WTC11 (cell line): ENCODE measurements around the gene ECT2L. TPM values are rescaled to one million over a fixed set of nuclear protein-coding genes. Genes with fewer than 3 reads are reported as not detected.

ENCODE experiments used
- ATAC-seq: fragments of 200-7000 bp; cut with Tn5 transposase; 2 replicates; pipeline ENCODE4 v1.10.0; 2021; ENCODE audit warnings: mild to moderate bottlenecking, moderate library complexity
- CTCF ChIA-PET: fragments of 300-600 bp; sonication (Branson Sonifier 250); formaldehyde crosslinking; loops from one replicate; lab custom pipeline; 2021; ENCODE audit warnings: antibody characterized with exemption; lab: Charles Lee
- POLR2A ChIA-PET: fragments of 350-600 bp; sonication (Branson Sonifier 250); formaldehyde crosslinking; loops from one replicate; lab custom pipeline; 2021; ENCODE audit warnings: antibody characterized with exemption; lab: Charles Lee
- DNase-seq: peaks from one replicate; pipeline ENCODE4 v3.0.0; 2021; ENCODE audit warnings: low spot score
- H3K27ac Mint-ChIP-seq: 2 replicates; pipeline ENCODE4 v1.8.0; 2021; ENCODE audit warnings: mixed read lengths
- H3K27me3 Mint-ChIP-seq: 2 replicates; pipeline ENCODE4 v1.8.0; 2021; ENCODE audit warnings: low read depth, mild to moderate bottlenecking, moderate library complexity, mixed read lengths
- H3K36me3 Mint-ChIP-seq: 2 replicates; pipeline ENCODE4 v1.8.0; 2021; ENCODE audit warnings: mixed read lengths
- H3K4me1 Mint-ChIP-seq: 2 replicates; pipeline ENCODE4 v1.8.0; 2022; ENCODE audit warnings: mixed read lengths
- H3K4me3 Mint-ChIP-seq: 2 replicates; pipeline ENCODE4 v1.8.0; 2021; ENCODE audit warnings: mild to moderate bottlenecking, moderate library complexity, mixed read lengths
- H3K9me3 Mint-ChIP-seq: 2 replicates; pipeline ENCODE4 v1.8.0; 2021; ENCODE audit warnings: mixed read lengths
- CBFB ChIP-seq: sonication (generic); formaldehyde crosslinking; IDR thresholded peaks from 2 replicates; pipeline ENCODE4 v1.8.1; 2022; ENCODE audit warnings: mild to moderate bottlenecking, low read depth, missing genetic modification reagents
- CREB1 ChIP-seq: sonication (generic); formaldehyde crosslinking; IDR thresholded peaks from 2 replicates; pipeline ENCODE4 v1.8.0; 2023; ENCODE audit warnings: mild to moderate bottlenecking, missing genetic modification reagents
- EMX1 ChIP-seq: fragments of 250-450 bp; sonication (Bioruptor Pico); IDR thresholded peaks from 2 replicates; pipeline ENCODE4 v1.8.0; 2021; ENCODE audit warnings: mild to moderate bottlenecking
- GABPB1 ChIP-seq: sonication (generic); formaldehyde crosslinking; IDR thresholded peaks from 2 replicates; pipeline ENCODE4 v1.8.1; 2023; ENCODE audit warnings: mild to moderate bottlenecking, missing genetic modification reagents
- GRHL2 ChIP-seq: fragments of 250-450 bp; sonication (Bioruptor Pico); IDR thresholded peaks from 2 replicates; pipeline ENCODE4 v1.8.0; 2022; ENCODE audit warnings: mild to moderate bottlenecking, moderate library complexity; ENCODE audit not compliant: insufficient replicate concordance, severe bottlenecking
- IRF2 ChIP-seq: sonication (generic); formaldehyde crosslinking; IDR thresholded peaks from 2 replicates; pipeline ENCODE4 v1.8.0; 2022; ENCODE audit warnings: low read depth, missing genetic modification reagents, borderline replicate concordance
- MXD4 ChIP-seq: fragments of 250-450 bp; sonication (Bioruptor Pico); IDR thresholded peaks from 2 replicates; pipeline ENCODE4 v1.8.0; 2021; ENCODE audit warnings: mild to moderate bottlenecking, moderate library complexity, borderline replicate concordance
- NFYB ChIP-seq: sonication (generic); formaldehyde crosslinking; conservative IDR thresholded peaks from 2 replicates; pipeline ENCODE4 v1.8.0; 2022; ENCODE audit warnings: low read depth, missing genetic modification reagents
- NR1H2 ChIP-seq: sonication (generic); formaldehyde crosslinking; IDR thresholded peaks from 2 replicates; pipeline ENCODE4 v1.9.0; 2021; ENCODE audit warnings: mild to moderate bottlenecking, moderate library complexity, missing genetic modification reagents
- RELA ChIP-seq: sonication (generic); formaldehyde crosslinking; IDR thresholded peaks from 2 replicates; pipeline ENCODE4 v1.8.1; 2022; ENCODE audit warnings: missing genetic modification reagents, mild to moderate bottlenecking, borderline replicate concordance
- TCF7 ChIP-seq: sonication (generic); formaldehyde crosslinking; IDR thresholded peaks from 2 replicates; pipeline ENCODE4 v1.8.0; 2022; ENCODE audit warnings: mild to moderate bottlenecking, low read depth, missing genetic modification reagents, moderate library complexity
- TP53 ChIP-seq: sonication (generic); formaldehyde crosslinking; IDR thresholded peaks from 2 replicates; pipeline ENCODE4 v1.8.1; 2023; ENCODE audit warnings: mild to moderate bottlenecking, missing genetic modification reagents
- ZNF263 ChIP-seq: sonication (generic); formaldehyde crosslinking; IDR thresholded peaks from 2 replicates; pipeline ENCODE4 v1.8.1; 2022; ENCODE audit warnings: low read depth, mild to moderate bottlenecking, moderate library complexity, missing genetic modification reagents
- ZNF423 ChIP-seq: fragments of 250-450 bp; sonication (Bioruptor Pico); IDR thresholded peaks from 2 replicates; pipeline ENCODE4 v2.1.2; 2022; ENCODE audit warnings: mild to moderate bottlenecking, moderate library complexity
- total RNA-seq: library from RNA; stranded (reverse); gene quantifications from 3 replicates; pipeline ENCODE4 v1.2.3, GENCODE V29; 2021
- TF ChIP-seq, protein P1 (sequence below): sonication (generic); formaldehyde crosslinking; IDR thresholded peaks from 2 replicates; pipeline ENCODE4 v1.8.1; 2023; ENCODE audit warnings: mild to moderate bottlenecking, missing genetic modification reagents
- TF ChIP-seq, protein P2 (sequence below): fragments of 250-450 bp; sonication (Bioruptor Pico); IDR thresholded peaks from 2 replicates; pipeline ENCODE4 v1.9.0; 2021; ENCODE audit warnings: moderate library complexity, mild to moderate bottlenecking, inconsistent platforms, borderline replicate concordance
- TF ChIP-seq, protein P3 (sequence below): sonication (generic); formaldehyde crosslinking; IDR thresholded peaks from 2 replicates; pipeline ENCODE4 v1.8.1; 2022; ENCODE audit warnings: low read depth, missing genetic modification reagents, borderline replicate concordance
- TF ChIP-seq, protein P4 (sequence below): sonication (generic); formaldehyde crosslinking; conservative IDR thresholded peaks from 2 replicates; pipeline ENCODE4 v1.8.1; 2022; ENCODE audit warnings: mild to moderate bottlenecking, missing genetic modification reagents
- TF ChIP-seq, protein P5 (sequence below): sonication (generic); formaldehyde crosslinking; IDR thresholded peaks from 2 replicates; pipeline ENCODE4 v1.8.1; 2022; ENCODE audit warnings: mild to moderate bottlenecking, moderate library complexity, missing genetic modification reagents
- TF ChIP-seq, protein P6 (sequence below): sonication (generic); formaldehyde crosslinking; IDR thresholded peaks from 2 replicates; pipeline ENCODE4 v1.8.1; 2023; ENCODE audit warnings: mild to moderate bottlenecking, moderate library complexity, missing genetic modification reagents
- TF ChIP-seq, protein P7 (sequence below): sonication (generic); formaldehyde crosslinking; IDR thresholded peaks from 2 replicates; pipeline ENCODE4 v1.8.0; 2022; ENCODE audit warnings: mild to moderate bottlenecking, missing genetic modification reagents
- TF ChIP-seq, protein P8 (sequence below): sonication (generic); formaldehyde crosslinking; IDR thresholded peaks from 2 replicates; pipeline ENCODE4 v1.8.1; 2023; ENCODE audit warnings: mild to moderate bottlenecking, missing genetic modification reagents, moderate library complexity

ECT2L gene
- total RNA-seq, 1 experiment from 2014 or later, result not detected

DNA sequence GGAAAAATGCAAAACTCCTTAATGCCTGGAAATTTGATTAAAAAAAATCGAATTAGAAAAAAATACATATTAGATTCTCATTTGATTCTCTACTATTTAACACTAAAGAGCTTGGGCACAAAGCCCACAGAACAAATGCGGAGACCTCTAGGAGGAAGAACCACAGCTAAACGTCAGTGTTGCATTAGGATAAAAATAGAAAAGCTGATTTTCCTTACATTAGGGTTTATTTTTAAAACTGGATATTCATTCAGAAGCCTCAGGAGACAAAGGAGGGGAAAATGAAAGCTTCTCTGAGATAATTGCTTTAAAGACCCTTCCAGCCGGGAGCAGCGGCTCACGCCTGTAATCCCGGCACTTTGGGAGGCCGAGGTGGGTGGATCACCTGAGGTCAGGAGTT is 77.3 kb downstream of the ECT2L start:
- DNase-seq, result no peak
- H3K4me1 Mint-ChIP-seq, result peaks cover 25% of the 10 kb centered on the region
- H3K4me3 Mint-ChIP-seq, result no peak overlapping the region
- ChIA-PET POLR2A (no interaction called here), CTCF (no interaction called here)
- no peaks in the 10 kb centered on the region for H3K9me3 Mint-ChIP-seq
- H3K36me3 Mint-ChIP-seq, result no peaks in the 10 kb centered on the region
- ATAC-seq, result no peak
- TF ChIP-seq RELA (CRISPR knock-in tag), result no peak
- TF ChIP-seq, protein P1, sequence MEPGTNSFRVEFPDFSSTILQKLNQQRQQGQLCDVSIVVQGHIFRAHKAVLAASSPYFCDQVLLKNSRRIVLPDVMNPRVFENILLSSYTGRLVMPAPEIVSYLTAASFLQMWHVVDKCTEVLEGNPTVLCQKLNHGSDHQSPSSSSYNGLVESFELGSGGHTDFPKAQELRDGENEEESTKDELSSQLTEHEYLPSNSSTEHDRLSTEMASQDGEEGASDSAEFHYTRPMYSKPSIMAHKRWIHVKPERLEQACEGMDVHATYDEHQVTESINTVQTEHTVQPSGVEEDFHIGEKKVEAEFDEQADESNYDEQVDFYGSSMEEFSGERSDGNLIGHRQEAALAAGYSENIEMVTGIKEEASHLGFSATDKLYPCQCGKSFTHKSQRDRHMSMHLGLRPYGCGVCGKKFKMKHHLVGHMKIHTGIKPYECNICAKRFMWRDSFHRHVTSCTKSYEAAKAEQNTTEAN (CRISPR knock-in tag), result no peak
- TF ChIP-seq, protein P2, sequence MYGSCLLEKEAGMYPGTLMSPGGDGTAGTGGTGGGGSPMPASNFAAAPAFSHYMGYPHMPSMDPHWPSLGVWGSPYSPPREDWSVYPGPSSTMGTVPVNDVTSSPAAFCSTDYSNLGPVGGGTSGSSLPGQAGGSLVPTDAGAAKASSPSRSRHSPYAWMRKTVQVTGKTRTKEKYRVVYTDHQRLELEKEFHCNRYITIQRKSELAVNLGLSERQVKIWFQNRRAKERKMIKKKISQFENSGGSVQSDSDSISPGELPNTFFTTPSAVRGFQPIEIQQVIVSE, result no peak
- no peak for TF ChIP-seq NR1H2
- TF ChIP-seq, protein P3, sequence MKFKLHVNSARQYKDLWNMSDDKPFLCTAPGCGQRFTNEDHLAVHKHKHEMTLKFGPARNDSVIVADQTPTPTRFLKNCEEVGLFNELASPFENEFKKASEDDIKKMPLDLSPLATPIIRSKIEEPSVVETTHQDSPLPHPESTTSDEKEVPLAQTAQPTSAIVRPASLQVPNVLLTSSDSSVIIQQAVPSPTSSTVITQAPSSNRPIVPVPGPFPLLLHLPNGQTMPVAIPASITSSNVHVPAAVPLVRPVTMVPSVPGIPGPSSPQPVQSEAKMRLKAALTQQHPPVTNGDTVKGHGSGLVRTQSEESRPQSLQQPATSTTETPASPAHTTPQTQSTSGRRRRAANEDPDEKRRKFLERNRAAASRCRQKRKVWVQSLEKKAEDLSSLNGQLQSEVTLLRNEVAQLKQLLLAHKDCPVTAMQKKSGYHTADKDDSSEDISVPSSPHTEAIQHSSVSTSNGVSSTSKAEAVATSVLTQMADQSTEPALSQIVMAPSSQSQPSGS (CRISPR knock-in tag), result no peak
- H3K27ac Mint-ChIP-seq, result no peak overlapping the region
- no peaks in the 10 kb centered on the region for H3K27me3 Mint-ChIP-seq

DNA sequence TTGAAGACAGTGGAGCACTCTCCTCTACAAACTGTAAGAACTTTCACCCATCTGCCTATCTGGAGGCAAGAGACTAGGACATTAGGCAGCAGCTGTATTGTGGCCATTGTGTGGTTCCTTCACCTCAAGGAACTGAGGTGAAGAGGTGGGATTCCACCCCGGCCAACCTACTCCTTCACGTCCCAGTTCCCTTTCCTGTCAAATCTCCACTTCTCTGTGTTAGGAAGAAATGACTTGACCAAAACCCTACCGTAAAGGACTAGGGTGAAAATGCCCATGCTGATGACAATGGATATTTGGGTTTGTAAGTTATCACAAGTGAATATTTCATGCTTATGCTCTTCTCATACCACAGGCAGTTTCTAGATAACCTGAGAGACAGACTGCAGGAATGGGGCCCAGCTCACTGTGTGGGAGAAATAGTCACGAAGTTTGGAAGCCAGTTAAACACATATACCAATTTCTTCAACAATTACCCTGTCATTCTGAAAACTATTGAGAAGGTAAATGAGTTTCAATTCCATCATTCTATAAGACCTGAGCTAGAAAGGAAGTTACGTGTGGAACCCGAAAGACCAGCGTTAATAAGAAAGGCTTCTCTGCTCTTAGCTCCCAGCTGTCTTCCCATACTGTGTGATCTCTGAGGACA is 86.6 kb downstream of the ECT2L start:
- Mint-ChIP-seq H3K36me3 (no peaks in the 10 kb centered on the region), H3K27me3 (no peaks in the 10 kb centered on the region), H3K4me3 (no peak overlapping the region), H3K9me3 (peaks cover 19% of the 10 kb centered on the region), H3K4me1 (no peaks in the 10 kb centered on the region), H3K27ac (no peak overlapping the region)
- POLR2A ChIA-PET, result no interaction called here
- DNase-seq (no peak), ATAC-seq (no peak)
- CTCF ChIA-PET, result interaction anchor here (0.6 kb wide), 1 partner anchor 766 kb away, joined by 5 read pairs; no protein-coding TSS in a partner anchor
- TF ChIP-seq, protein P4, sequence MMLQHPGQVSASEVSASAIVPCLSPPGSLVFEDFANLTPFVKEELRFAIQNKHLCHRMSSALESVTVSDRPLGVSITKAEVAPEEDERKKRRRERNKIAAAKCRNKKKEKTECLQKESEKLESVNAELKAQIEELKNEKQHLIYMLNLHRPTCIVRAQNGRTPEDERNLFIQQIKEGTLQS (CRISPR knock-in tag), result no peak
- TF ChIP-seq TCF7, result no peak
- TF ChIP-seq GABPB1 (CRISPR knock-in tag), result no peak
- TF ChIP-seq ZNF263 (CRISPR knock-in tag), result no peak
- TF ChIP-seq, protein P5, sequence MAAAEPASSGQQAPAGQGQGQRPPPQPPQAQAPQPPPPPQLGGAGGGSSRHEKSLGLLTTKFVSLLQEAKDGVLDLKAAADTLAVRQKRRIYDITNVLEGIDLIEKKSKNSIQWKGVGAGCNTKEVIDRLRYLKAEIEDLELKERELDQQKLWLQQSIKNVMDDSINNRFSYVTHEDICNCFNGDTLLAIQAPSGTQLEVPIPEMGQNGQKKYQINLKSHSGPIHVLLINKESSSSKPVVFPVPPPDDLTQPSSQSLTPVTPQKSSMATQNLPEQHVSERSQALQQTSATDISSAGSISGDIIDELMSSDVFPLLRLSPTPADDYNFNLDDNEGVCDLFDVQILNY, result no peak
- TF ChIP-seq CREB1 (CRISPR knock-in tag), result no peak
- TF ChIP-seq, protein P6, sequence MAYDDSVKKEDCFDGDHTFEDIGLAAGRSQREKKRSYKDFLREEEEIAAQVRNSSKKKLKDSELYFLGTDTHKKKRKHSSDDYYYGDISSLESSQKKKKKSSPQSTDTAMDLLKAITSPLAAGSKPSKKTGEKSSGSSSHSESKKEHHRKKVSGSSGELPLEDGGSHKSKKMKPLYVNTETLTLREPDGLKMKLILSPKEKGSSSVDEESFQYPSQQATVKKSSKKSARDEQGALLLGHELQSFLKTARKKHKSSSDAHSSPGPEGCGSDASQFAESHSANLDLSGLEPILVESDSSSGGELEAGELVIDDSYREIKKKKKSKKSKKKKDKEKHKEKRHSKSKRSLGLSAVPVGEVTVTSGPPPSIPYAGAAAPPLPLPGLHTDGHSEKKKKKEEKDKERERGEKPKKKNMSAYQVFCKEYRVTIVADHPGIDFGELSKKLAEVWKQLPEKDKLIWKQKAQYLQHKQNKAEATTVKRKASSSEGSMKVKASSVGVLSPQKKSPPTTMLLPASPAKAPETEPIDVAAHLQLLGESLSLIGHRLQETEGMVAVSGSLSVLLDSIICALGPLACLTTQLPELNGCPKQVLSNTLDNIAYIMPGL (CRISPR knock-in tag), result no peak
- TF ChIP-seq IRF2, result no peak
- TF ChIP-seq NFYB (CRISPR knock-in tag), result no peak
- TF ChIP-seq RELA (CRISPR knock-in tag), result no peak
- TF ChIP-seq GRHL2 (CRISPR knock-in tag), result no peak
- no peak for TF ChIP-seq MXD4 (CRISPR knock-in tag)
- no peak for TF ChIP-seq ZNF423
- no peak for TF ChIP-seq EMX1 (CRISPR knock-in tag)
- TF ChIP-seq, protein P7, sequence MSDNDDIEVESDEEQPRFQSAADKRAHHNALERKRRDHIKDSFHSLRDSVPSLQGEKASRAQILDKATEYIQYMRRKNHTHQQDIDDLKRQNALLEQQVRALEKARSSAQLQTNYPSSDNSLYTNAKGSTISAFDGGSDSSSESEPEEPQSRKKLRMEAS, result no peak
- TF ChIP-seq, protein P8, sequence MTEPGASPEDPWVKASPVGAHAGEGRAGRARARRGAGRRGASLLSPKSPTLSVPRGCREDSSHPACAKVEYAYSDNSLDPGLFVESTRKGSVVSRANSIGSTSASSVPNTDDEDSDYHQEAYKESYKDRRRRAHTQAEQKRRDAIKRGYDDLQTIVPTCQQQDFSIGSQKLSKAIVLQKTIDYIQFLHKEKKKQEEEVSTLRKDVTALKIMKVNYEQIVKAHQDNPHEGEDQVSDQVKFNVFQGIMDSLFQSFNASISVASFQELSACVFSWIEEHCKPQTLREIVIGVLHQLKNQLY, result no peak
- TF ChIP-seq CBFB, result no peak
- no peak for TF ChIP-seq TP53 (CRISPR knock-in tag)
- TF ChIP-seq, all 79 proteins: peak for 0
